Neural progenitor cell (in vitro differentiated cells): Measurements from ENCODE around the gene JAG1.

Source experiments
- EZH2 ChIP-seq: fragments of 200-600 bp; sonication (generic); IDR thresholded peaks from 2 replicates; pipeline ENCODE4 v1.6.1; 2017; ENCODE audit warnings: antibody characterized with exemption, mild to moderate bottlenecking, moderate library complexity
- EZH2phosphoT487 ChIP-seq: fragments of 200-600 bp; sonication (generic); IDR thresholded peaks from 2 replicates; pipeline ENCODE4 v1.6.1; 2017; ENCODE audit warnings: antibody characterized with exemption
- TF ChIP-seq, protein P1 (sequence below): fragments of 200-600 bp; sonication (generic); IDR thresholded peaks from 2 replicates; pipeline ENCODE4 v1.5.1; 2017; ENCODE audit warnings: antibody characterized with exemption, mild to moderate bottlenecking

DNA sequence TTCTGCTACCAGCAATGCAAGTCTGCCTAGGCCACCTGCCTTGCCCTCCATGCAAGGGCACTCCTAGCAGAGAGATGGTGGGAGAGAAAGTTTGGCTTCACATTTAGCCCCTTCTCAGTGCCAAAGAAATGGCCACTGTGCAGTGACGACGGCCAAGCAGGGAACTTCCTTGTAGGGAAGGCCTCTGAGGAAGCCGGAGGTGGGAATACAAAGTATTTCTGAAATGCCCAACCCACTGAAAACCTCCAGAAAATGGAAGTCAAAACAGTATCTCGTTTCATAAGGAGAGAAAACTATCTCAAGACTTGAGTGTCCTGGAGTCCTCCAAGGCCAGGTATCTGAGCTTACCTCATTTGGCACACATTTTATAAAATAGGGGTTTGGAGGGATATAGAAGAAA is 42.7 kb downstream of the JAG1 start:
- TF ChIP-seq, protein P1, sequence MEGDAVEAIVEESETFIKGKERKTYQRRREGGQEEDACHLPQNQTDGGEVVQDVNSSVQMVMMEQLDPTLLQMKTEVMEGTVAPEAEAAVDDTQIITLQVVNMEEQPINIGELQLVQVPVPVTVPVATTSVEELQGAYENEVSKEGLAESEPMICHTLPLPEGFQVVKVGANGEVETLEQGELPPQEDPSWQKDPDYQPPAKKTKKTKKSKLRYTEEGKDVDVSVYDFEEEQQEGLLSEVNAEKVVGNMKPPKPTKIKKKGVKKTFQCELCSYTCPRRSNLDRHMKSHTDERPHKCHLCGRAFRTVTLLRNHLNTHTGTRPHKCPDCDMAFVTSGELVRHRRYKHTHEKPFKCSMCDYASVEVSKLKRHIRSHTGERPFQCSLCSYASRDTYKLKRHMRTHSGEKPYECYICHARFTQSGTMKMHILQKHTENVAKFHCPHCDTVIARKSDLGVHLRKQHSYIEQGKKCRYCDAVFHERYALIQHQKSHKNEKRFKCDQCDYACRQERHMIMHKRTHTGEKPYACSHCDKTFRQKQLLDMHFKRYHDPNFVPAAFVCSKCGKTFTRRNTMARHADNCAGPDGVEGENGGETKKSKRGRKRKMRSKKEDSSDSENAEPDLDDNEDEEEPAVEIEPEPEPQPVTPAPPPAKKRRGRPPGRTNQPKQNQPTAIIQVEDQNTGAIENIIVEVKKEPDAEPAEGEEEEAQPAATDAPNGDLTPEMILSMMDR: no peak
- TF ChIP-seq EZH2: no peak
- TF ChIP-seq EZH2phosphoT487: no peak
